GM19023 (cell line): Measurements from ENCODE around the gene ALDH2.
"Not testable (repeated sequence)": the region's sequence is repeated elsewhere in the genome, so short reads cannot be mapped to it uniquely, and the experiment has no call there.

Source experiments
- ATAC-seq: cut with Tn5 transposase; IDR thresholded peaks from one replicate; pipeline ENCODE4 v1.9.1; 2021; ENCODE audit warnings: mild to moderate bottlenecking, moderate library complexity; ENCODE audit not compliant: unreplicated experiment

ALDH2 gene

DNA sequence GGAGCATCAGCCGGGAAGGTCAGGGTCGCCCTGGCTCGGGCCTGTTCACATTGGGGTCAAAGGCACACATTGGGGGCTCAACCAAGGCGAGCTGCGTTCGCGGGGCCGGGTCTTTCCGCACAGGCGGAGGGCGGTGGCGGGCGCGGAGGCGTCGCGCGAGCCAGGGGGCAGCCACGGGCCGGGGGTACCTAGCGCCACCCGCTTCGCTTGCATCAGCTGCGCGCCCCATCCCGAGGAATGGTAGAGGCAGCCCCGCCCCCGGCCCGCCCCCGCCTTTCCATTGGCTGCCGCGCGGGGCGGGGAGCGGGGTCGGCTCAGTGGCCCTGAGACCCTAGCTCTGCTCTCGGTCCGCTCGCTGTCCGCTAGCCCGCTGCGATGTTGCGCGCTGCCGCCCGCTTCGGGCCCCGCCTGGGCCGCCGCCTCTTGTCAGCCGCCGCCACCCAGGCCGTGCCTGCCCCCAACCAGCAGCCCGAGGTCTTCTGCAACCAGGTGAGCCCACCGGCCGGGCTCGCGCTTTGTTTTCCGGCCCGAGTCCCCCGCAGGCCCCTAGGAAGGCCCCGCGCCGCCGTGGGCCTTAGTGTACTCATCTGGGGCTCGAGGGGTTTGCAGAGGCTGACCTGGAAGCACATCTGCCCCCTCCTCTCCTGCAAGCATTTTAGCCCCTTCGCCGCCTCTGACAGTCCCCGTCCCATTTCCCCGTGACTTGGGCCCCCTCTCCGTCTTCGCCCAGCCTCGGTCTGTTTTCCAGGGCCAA, at the start of gene ALDH2:
TSS of gene ALDH2 (plus strand) at position 326 of the 754 bp plus-strand sequence. CDS start at position 376, 50 bp downstream.
- ATAC-seq, result peak; percentile 62

DNA sequence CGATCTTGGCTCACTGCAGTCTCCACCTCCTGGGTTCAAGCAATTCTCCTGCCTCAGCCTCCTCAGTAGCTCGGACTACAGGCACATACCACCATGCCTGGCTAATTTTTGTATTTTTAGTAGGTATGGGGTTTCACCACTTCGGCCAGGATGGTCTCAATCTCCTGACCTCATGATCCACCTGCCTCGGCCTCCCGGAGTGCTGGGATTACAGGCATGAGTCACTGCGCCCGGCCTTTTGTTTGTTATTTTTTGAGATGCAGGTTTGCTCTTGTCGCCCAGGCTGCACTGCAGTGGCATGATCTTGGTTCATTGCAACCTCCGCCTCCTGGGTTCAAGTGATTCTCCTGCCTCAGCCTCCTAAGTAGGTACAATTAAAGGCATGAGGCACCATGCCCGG, 47.4 kb upstream of the ALDH2 start:
- not testable (repeated sequence) for ATAC-seq

DNA sequence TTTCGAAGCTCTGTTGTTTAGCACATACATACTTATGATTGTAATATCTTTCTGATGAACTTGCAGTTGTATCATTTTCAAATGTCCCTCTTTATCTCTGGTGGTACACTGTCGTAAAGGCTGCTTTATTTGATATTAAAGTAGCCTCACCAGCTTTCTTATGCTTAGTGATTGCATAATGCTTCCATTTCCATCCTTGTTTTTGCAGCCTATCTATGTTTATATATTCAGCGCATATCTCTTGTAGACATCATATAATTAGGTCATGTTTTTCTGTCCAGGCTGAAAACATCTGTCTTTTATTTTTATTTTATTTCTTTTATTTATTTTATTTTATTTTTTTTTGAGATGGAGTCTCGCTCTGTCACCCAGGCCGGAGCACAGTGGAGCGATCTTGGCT, 46.3 kb upstream of the ALDH2 start:
- ATAC-seq, result no peak

DNA sequence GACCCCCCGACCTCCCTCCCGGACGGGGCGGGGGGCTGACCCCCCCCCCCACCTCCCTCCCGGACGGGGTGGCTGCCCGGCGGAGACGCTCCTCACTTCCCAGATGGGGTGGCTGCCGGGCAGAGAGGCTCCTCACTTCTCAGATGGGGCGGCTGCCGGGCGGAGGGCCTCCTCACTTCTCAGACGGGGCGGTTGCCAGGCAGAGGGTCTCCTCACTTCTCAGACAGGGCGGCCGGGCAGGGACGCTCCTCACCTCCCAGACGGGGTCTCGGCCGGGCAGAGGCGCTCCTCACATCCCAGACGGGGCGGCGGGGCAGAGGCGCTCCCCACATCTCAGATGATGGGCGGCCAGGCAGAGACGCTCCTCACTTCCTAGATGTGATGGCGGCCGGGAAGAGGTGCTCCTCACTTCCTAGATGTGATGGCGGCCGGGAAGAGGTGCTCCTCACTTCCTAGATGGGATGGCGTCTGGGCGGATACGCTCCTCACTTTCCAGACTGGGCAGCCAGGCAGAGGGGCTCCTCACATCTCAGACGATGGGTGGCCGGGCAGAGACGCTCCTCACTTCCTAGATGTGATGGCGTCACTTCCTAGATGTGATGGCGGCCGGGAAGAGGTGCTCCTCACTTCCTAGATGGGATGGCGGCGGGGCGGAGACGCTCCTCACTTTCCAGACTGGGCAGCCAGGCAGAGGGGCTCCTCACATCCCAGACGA, 42.9 kb upstream of the ALDH2 start:
- not testable (repeated sequence) for ATAC-seq

DNA sequence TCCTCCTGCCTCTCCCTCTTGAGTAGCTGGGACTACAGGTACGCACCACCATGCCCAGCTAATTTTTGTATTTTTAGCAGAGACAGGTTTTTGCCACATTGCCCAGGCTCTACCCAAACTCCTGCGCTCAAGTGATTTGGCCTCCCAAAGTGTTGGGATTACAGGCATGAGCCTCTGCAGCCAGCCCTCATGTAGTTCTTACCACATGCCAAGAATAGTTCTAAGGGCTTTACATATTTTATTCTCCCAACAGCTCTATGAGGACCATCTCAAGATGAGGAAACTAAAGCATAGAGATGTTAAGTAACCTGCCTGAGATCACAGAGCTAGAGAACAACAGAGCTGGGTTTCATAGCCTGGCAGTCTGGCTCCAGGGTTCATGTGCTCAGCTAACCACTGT, 37.9 kb upstream of the ALDH2 start:
- no peak for ATAC-seq

DNA sequence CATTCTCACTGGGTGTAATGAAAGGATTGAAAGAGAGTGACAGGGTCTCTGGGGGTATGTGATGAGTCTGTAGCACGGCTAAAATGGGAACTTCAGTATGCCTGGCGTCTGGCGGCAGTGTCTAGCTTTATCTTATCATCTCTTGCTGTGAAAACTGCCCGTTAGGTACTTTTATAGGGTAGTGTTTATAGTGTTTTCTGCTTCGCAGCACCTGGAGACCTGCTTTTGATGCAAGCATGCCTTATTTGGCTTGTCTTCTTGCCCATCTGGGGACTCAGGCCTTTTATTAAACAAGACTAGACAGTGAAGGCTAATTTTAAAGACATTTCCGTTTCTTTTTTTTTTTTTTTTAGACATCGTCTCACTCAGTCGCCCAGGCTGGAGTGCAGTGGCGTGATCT, 36.3 kb upstream of the ALDH2 start:
- no peak for ATAC-seq

DNA sequence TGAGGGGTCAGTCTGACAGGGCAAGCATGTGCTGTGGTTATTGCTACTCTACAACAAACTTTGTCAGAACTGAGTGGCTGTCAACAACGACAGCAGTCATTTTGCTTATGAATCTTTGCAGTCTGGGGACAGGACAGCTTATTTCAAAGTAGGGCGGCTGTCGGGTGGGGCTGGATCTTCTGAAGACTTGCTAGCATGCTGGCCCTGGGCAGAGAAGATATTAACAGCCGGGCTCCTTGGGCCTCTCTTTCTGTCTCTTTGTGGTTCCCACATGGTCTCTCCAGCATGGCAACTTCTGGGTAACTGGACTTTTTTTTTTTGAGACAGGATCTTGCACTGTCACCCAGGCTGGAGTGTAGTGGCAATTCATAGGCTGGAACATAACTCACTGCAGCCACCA, 33.9 kb upstream of the ALDH2 start:
- ATAC-seq, result no peak

DNA sequence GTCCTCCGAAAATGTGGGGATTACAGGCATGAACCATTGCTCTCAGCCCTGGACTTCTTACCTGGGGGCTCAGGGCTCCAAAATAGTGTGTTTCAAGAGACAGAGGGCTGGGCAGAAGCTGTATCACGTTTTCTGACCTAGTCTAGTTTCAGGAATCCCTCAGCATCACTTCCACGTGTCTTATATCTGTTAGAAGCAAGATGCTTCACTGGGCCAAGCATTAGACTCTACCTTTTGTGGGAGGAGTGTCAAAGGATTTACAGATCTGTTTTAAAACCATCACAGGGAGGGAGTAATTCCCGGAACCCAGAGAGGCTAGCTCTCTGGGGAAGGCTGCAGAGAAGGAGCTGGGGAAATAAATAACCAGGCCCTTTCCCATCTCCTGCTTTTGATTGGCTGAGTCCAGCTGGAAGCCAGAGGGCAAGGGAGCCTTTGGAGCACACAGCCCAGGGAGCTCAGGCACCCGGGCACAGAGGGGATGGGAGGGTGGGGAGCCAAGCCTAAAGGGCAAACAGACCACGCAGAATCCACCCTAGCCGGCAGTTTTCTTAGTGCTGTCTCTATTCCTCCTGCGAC, 33.3 kb upstream of the ALDH2 start:
- no peak for ATAC-seq

DNA sequence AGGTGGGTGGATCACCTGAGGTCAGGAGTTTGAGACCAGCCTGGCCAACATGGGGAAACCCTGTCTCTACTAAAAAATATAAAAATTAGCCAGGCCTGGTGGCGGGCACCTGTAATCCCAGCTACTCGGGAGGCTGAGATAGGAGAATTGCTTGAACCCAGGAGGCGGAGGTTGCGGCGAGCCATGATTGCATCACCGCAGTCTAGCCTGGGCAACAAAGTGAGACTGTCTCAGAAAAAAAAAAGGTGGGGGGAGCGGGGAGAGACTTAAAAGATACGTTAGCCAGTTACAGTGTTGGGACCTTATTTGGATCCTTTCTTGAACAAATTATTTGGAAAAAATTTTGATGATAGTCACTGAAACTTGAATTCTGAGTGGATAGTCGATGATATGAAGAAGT, 27.2 kb upstream of the ALDH2 start:
- not testable (repeated sequence) for ATAC-seq

DNA sequence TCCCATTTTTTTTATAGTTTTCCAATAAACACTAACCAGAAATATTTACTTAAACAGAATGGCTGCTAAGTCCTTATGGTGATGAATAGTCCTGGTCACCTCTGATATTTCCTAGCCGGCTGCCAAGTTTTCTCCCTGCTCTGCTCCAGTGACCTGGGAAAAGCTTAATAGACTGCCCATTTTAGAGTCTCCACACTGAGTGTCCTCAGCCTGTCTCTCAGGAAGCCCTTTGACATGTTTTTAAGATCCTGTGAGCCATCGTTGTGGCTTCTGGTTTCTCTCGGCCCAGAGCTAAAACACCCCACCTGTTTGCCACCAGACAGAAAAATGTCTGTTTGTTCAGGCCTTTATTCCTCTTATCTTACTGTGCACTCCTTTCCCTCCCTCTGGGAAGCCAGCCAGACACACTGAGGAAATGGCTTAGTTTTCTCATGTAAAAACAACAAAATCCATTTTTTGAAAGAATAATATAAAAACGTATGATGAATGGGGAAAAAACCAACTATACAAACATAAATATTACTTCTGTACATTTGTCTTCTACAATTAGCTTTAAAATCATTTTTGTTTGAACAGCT, 25.4 kb upstream of the ALDH2 start:
- ATAC-seq, result no peak

DNA sequence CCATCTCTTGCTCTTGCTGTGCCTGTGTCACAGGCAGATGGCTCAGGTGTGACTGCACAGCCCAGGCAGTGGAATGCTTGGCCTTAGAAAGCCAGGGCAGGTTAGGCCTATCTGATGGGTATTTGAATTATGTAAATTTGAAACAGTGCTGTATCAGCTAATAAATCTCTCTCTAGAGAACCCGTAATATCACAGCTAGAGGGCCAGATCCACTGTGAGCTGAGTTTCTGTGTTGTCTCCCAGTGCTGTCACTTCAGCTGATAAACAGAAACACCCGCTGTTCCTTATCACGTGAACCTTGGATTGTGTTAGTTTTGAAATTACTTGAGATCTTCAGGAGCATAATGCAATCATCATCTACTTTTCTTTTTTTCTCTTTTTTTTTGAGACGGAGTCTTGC, 21.5 kb upstream of the ALDH2 start:
- no peak for ATAC-seq

DNA sequence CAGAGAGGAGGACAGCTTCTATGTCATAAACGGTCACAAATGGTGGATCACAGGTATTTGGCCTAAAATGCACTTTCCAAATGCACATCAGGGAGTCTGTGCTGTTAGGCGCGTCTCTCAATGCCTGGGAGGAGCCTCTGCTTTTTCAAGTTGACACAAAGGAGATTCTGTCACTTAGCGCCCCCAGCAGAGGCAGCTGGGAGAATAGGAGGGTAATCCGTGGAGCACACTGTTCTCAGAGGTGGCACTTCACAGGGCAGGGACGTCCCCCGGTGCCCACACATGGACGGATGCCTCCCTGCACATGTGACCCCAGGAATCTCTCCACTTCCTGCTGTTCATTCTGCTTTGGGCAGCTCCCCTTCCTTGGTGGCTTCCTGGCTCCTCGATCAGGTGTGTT, 19.4 kb upstream of the ALDH2 start:
- ATAC-seq, result no peak

DNA sequence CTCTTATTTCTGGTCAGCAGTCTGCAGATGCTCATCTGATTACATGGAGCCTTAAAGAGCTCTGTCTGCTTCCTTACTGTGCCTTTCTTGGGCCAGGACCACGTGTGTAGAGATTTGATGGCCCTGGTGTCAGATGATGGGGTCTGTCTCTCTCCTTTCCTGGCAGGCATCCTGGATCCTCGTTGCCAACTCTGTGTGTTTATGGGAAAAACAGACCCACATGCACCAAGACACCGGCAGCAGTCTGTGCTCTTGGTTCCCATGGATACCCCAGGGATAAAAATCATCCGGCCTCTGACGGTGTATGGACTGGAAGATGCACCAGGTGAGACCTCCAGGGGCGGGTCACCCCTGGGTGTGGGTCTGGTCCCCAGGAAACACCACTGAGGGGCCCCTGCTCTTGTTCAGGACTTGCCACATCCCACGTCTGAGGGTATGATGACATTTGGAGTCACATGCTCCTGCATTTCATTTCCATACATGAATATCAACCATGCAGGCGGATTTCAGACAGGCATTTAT, 18.5 kb upstream of the ALDH2 start:
- ATAC-seq, result no peak

DNA sequence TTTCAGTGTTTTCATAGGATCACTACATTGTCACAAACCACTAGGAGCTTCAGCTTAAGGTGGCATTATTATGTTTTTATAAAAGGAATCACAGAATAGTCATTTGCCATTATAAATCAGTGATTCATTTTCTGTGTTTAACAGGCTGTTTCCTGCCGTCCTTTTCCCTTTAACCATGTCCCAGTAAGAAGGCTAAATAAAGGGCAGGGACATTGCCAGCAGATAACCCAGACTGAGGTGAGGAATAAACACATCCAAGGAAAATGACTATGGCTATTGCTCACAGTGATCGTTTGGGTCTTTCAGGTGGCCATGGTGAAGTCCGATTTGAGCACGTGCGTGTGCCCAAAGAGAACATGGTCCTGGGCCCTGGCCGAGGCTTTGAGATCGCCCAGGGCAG, 17.9 kb upstream of the ALDH2 start:
- ATAC-seq, result no peak

DNA sequence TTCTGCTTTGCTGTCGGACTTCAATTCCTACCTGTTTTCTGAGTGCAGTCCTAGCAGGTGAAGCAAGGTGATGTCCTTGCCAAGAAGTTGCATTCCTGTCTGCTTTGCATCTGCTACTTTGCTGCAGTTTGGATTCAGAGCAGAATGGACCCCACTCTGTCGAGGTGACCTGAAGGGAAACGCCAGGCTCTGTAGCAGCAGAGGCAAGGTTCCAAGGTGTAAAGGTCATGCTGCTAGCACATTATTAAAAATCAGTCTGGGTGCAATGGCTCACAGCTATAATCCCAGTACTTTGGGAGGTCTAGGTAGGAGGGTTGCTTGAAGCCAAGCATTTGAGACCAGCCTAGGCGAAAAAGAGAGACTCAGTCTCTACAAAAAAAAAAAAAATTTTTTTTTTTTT, 17.3 kb upstream of the ALDH2 start:
- no peak for ATAC-seq

DNA sequence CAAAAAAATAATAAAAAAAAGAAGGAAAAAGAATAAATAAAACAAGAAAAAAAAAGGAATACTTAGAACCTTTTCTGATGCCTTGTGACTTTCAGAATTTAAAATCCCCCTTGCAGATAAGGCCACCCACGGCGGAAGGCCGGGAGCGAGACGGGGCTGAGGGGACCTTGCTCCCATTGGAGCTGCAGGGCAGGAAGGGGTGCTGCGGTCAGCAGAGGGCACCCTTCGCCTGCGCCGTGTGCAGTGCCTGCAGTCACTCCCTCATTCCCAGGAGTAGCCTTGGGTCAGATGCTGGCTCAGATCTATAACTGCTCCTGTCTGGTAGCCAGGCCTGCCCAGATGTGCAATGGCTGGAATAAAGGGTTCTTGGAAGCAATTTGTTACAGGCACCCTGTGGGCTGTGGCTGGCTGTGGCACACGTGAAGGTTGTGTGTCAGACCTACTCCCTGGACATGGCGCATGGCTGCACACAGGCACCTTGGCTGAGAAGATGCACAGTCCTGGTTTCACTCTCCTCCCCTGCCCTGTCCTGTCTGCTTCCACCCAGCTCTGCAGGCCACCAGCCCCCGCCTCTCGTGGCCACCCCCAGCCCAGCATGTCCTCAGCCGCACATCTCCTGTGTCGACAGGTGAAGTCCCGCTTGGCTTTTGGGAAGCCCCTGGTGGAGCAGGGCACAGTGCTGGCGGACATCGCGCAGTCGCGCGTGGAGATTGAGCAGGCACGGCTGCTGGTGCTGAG, 13.4 kb upstream of the ALDH2 start:
- ATAC-seq, result no peak

DNA sequence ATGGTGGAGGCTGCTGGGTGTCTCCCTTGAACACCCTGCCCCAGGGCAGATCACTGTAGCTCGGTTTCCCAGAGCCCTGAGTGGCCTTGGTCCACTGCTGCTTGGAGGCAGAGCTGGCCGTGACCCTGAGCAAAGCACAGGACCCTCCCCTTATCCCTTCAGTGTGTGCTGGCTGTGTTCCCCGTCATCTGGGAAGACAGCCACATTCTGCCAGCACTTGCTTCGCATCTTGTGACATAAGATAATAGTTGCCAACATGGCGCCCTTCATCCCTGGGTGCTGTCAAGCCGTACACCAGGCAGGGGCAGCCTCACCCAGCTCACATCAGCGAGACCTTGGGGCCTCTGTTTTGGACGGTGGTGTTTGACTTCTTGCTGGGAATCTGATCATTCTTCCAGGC, 12.1 kb upstream of the ALDH2 start:
- no peak for ATAC-seq

DNA sequence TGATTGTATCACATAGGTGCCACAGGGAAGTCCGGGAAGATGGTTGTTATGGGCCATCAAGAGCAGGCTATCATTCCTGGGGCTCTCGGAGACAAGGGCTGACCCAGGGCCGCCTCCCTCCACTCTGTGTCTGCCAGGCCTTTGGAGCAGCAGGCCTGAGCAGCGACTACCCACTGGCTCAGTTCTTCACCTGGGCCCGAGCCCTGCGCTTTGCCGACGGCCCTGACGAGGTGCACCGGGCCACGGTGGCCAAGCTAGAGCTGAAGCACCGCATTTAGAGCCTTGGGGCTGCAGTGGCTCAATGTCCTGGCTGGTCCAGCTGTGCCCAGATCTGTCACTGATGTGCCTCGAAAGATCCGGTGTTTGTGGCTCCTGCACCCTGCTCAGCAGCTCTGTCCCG, 10.5 kb upstream of the ALDH2 start:
- ATAC-seq, result no peak

DNA sequence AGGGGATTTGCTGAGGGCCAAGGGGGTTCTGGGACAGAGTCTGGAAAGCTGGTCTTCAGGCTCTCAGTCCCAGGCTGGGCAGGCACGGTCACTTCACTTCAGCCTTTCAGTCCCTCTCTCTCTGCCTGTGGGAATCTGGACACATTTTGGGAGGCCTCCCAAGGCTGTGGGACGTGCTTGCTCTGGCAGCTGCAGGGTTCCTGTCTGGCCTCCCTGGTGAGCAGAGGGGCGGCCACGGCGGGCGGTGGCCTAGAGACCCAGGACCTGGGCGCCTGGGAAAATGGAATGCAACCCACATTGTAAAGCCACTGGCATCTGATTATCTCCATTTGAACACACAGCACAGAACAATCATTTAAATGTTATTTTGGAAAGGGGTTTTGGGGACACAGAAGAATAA, 10.1 kb upstream of the ALDH2 start:
- ATAC-seq, result no peak

DNA sequence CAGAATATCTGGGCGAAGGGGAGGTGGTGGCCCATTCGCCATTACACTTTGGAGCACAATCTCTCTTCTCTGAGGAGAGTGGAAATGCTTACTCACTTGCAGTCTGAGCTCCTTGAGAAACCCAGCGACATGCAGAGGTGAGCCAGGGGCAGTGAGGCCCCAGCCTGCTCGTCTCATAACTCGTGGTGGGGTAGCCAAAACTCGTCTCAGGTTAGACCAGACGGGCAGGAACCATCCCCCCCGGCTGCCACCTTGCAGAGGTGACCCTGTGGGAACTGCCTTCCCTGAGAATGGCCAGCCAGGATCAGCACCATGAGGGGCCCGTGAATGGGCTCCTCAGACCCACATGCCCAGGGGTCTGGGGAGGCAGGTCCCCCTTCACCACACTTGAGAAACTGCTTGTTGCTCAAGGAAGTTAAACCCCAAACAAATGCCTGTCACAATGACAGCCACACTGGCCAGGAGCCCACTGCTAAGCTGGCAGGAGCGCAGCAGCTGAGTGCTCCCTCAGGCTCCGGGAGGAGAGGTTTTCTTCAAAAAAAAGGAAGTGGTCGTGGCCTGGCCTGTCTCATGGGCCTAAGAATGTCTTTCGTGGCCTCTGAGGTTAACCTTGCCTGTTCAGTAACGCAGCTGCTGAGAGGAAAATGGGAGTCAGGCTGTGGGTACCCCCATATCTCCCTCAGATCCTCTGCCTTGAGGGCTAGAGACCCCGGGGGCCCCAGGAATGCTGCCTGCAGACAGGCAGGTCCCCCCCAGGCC, 9.2 kb upstream of the ALDH2 start:
- ATAC-seq, result no peak
